D721Med (cell line): Measurements from ENCODE around the gene COL4A1.

Source experiments
- DNase-seq: peaks from one replicate; pipeline ENCODE4 v3.0.0; 2011; ENCODE audit warnings: low spot score; ENCODE audit not compliant: insufficient read length
- FAIRE-seq: peaks from 2 replicates; lab custom pipeline; 2011; peaks lifted over from hg19 to GRCh38; lab: Jason Lieb, UNC
- TF ChIP-seq, protein P1 (sequence below): IDR thresholded peaks from 2 replicates; pipeline ENCODE4 v1.5.1; 2012; ENCODE audit warnings: mild to moderate bottlenecking, control low read depth; ENCODE audit not compliant: insufficient read depth; ENCODE audit errors: missing control alignments

COL4A1 gene

DNA sequence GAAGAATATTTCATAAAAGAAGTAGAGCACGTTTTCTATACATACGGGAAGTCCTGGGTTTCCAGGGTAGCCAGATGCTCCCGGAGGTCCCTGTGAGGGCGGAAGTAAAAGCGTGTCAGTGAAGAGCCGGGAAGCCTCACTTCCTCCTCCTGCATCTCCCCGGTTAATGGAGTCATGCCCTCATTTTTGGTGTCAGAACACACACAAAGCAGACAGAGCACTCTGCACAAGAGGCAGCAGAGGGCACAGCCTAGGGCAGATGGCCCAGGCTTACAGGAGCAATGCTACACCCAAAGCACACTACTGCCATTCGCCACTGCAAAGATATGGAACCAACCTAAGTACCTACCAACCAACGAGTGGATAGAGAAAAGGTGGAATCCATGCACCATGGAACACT is 94.4 kb downstream of the COL4A1 start:
- FAIRE-seq = no peak
- TF ChIP-seq, protein P1, sequence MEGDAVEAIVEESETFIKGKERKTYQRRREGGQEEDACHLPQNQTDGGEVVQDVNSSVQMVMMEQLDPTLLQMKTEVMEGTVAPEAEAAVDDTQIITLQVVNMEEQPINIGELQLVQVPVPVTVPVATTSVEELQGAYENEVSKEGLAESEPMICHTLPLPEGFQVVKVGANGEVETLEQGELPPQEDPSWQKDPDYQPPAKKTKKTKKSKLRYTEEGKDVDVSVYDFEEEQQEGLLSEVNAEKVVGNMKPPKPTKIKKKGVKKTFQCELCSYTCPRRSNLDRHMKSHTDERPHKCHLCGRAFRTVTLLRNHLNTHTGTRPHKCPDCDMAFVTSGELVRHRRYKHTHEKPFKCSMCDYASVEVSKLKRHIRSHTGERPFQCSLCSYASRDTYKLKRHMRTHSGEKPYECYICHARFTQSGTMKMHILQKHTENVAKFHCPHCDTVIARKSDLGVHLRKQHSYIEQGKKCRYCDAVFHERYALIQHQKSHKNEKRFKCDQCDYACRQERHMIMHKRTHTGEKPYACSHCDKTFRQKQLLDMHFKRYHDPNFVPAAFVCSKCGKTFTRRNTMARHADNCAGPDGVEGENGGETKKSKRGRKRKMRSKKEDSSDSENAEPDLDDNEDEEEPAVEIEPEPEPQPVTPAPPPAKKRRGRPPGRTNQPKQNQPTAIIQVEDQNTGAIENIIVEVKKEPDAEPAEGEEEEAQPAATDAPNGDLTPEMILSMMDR = no peak
- no peak for DNase-seq

DNA sequence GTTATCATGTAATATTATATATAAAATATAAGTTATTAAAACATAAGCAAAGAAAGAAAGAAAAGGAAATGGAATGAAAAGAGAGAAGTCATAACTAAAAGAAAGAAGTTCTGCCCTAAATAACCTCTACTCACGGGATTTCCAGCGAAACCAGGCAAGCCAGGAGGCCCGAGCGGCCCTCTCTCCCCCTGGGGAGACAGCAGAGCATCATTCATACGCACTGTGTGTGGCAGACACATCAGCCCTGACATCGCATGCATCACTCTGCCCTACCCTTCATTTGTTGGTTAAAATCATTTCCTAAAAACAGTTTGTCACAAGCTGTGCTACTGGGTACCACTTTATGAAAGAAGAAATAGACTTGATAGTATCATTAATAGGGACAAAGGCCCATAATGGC is 95.2 kb downstream of the COL4A1 start:
- FAIRE-seq = no peak
- TF ChIP-seq, protein P1 = no peak

DNA sequence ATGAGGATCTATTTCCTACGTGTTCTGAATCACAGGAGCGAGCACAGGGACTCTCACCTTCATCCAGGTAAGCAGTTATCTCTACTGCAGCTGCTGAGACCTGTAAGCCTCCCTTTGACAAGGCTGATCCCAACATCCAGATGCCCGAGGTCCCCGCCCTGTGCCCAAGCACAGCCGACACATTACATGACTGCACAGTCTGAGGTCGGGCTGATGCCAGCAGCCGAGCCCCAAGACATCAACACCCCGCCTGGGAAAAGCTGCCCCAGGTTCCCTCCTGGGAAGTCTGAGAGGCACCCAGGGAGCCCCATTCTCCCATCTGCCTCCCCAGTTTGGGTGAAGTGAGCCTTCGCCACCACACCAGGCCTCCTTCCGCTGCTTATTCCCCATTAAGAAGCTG is 95.9 kb downstream of the COL4A1 start:
- FAIRE-seq (no peak), DNase-seq (no peak)
- TF ChIP-seq, protein P1 = no peak

More for the DNA sequence above, 95.2 kb downstream of the COL4A1 start:
- DNase-seq = no peak

DNA sequence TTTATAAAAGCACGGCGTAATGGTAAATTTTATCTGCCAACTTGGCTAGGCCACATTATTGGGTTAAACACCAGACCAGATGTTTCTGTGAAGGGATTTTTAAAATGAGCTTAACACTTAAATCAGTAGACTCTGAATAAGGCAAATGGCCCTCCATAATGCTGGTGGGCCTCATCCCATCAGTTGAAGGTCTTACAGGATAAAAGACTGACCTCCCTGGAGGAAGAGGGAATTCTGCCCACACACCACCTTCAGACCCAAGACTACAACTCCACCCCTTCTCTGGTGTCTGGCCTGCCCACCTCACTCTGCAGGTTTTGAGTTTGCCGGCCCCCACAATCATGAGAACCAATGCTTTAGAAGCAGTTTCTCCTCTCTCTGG is 96.4 kb downstream of the COL4A1 start:
- TF ChIP-seq, protein P1 = no peak
- FAIRE-seq (no peak), DNase-seq (no peak)

DNA sequence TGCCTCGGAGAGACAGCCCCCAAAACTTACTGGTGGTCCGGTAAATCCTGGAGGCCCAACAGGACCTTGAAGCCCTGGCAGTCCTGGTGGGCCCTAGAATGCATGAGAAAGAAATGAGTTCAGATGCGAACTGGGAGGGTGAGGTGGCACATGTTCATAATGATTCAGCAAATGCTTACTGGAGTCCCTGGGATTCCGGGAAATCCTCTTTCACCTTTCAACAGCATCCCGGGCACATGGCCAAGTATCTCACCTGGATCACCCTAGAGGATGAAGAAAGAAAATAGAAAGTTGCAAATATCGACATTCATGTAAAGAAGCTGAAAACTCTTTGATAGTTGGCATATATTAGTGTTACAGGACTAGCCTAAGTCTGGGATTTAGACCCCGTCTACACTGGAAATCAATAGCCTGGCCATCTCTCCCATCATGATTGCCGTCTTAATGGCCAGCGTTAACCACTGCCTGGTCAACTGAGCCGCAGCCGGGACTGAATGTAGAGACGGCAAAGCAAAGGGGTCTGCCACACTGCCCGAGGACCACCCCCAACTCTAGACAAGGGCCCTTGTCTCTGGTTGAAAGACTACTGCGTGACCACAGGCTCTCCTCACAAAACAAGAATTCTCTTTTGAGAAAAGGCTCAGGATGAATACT is 96.9 kb downstream of the COL4A1 start:
- TF ChIP-seq, protein P1 = no peak
- DNase-seq (no peak), FAIRE-seq (no peak)

DNA sequence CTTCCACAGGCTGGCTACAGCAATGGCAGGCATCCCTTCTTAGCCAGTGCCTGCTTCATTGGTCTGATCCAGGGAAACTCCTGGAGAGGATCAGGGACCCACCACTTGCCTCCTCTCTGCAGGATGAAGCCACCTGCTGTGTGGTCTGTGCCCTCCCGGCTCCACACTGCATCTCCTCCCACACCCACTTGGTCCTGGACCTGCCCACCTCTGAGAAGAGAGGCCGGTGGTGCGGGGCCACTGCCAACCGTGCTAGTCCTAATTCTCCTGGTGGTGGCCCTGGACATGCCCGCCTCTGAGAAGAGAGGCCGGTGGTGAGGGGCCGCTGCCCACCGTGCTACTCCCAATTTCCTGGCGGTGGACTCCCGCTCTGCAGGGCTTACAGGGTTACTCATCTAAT is 98.8 kb downstream of the COL4A1 start:
- FAIRE-seq = no peak
- TF ChIP-seq, protein P1 = no peak

DNA sequence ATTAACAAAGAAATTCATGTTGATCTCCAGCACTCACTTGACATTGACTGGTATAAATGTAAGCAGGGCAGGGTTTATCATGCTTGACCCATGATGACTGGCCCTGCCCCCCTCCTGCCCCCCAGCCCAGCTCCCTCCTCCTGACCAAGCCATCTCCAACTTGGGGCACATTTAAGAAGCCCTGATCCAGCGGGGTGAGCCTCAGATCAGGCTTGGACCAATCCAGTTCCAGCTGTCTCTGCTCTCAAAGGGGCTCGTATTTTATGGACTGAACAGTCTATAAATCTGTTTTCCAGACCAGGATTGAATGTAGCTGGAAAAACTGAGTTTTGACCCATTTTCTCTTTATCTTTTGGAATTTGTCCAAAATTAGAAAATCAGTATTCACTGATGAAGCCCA is 100.0 kb downstream of the COL4A1 start:
- TF ChIP-seq, protein P1 = no peak
- FAIRE-seq = no peak

More for the DNA sequence above, 98.8 kb downstream of the COL4A1 start:
- DNase-seq = no peak

More for the DNA sequence above, 100.0 kb downstream of the COL4A1 start:
- DNase-seq = no peak
